Gastroesophageal sphincter (tissue), 3 donors: Measurements from ENCODE around the gene PLA1A.

ENCODE experiments used
- CTCF ChIP-seq, 4 experiments: fragments of 200-600 bp in 2 of 4; fragments of 450-650 bp in 2 of 4; sonication (generic) in 1 of 4; IDR thresholded peaks; one replicate each; pipeline ENCODE4 v1.5.1; 2017 to 2019; ENCODE audit warnings: antibody characterized with exemption in 4 of 4, mild to moderate bottlenecking in 2 of 4, moderate library complexity in 2 of 4
- EP300 ChIP-seq: sonication (generic); formaldehyde crosslinking; IDR thresholded peaks from one replicate; pipeline ENCODE4 v1.6.1; 2017; ENCODE audit warnings: antibody characterized with exemption, mild to moderate bottlenecking
- POLR2A ChIP-seq, 2 donors: fragments of 450-650 bp; IDR thresholded peaks; one replicate each; pipeline ENCODE4 v1.6.1; 2017; ENCODE audit warnings: antibody characterized with exemption in 2 of 2, mild to moderate bottlenecking in 2 of 2, moderate library complexity in 1 of 2
- POLR2AphosphoS5 ChIP-seq: sonication (generic); formaldehyde crosslinking; IDR thresholded peaks from one replicate; pipeline ENCODE4 v1.6.1; 2017; ENCODE audit warnings: antibody characterized with exemption

GRCh38 chr3:119600732-119601131, 3.0 kb downstream of the PLA1A start:
- TF ChIP-seq POLR2AphosphoS5 (no peak), EP300 (no peak), CTCF (IDR thresholded peaks at IDR 0.05) (peak in 1 of 4 experiments; percentile 37), POLR2A (IDR thresholded peaks at IDR 0.05) (no peak)
